Glomerular visceral epithelial cell (primary cell): ENCODE measurements around the gene ACOT4.
A peak's percentile ranks its signal among the peaks of the same experiment; 100 is the strongest.
"Not testable (repeated sequence)": the region's sequence is repeated elsewhere in the genome, so short reads cannot be mapped to it uniquely, and the experiment has no call there.

Experiments used
- DNase-seq: peaks from one replicate; pipeline ENCODE4 v3.0.0-alpha.2; 2016; ENCODE audit errors: extremely low spot score

Gene ACOT4

DNA sequence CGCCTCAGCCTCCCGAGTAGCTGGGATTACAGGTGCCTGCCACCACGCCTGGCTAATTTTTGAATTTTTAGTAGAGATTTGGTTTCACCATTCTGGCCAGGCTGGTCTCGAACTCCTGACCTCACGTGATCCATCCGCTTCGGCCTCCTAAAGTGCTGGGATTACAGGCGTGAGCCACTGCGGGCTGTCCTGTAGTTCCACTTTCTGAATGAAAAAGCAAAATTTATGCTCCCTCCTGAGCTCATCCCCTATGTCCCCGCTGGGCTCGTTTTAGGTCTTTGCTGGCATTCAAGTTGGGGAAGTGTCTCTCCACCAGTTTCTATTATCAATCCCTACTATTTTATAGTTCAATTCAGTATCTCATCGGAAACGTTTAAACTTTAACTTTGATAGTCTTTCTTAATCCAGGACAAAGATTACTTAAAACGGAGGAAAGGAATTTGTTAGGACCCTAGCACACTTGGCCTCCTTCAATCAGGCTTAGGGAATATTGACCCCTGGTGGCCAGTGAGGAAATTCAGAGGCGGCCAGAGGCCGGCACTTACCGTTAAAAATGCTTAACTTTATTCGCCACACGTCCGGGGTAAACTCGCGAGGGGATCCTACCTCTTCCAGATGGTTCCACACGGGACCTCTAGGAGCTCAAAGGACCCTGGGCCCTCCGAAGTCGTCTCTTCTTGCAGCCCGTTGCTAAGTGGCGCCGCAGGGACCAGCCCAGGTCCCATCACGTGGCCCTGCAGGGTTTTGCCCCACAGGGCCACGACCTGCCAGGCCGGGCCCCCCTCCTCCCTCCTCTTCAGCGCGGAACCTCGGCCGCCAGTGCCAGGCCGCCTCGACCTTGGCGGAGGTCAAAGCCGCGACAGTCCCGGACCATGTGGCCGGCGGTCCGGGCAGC, 41.7 kb downstream of the ACOT4 start:
- DNase-seq: peak; percentile 70

DNA sequence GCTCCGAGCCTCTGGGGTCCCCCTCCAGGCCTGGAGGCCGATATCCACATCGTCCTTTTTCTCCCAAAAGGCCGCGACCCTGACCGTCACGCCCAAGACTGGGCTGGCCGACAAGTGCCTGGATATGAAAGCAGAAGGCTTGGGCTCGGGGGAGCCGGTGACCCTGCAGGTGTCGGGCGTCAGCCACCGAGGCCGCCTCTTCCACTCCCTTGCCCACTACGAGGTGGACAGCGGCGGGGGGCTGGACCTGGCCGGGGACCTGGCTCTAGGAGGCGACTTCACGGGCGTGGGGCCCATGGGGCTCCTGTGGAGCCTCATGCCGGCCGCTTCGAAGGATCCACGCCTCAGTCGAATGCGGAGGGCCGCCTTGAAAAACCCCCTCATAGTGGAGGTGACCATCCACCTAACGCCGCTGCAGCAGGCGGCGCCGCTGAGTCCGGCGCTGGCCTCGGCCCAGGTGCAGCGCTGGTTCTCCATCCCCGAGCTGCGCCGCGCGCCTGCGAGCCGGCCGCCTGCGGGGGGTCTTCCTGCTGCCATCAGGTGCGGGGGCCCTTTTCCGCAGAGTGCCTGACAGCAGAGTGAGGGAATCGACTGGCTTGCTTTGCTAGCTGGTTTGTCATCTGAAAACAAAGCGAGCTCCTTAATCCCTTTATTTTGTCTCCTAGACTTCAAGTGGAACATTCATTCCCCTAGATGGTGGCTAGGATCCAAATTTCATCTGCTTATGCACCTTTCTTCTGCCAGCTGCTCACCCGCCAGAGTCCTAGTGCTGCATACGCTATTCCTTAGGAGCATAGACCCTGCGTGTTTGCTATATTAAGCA, 42.5 kb downstream of the ACOT4 start:
- no peak for DNase-seq

DNA sequence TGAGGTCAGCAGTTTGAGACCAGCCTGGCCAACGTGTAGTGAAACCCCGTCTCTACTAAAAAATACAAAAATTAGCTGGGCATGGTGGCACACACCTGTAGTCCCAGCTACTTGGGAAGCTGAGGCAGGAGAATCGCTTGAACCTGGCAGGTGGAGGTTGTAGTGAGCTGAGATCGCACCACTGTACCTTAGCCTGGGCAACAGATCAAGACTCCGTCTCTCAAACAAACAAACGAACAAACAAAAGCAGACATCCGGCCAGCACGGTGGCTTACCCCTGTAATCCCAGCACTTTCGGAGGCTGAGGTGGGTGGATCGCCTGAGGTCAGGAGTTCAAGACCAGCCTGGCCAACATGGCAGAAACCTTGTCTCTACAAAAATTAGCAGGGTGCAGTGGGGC, 44.7 kb downstream of the ACOT4 start:
- DNase-seq: not testable (repeated sequence)

DNA sequence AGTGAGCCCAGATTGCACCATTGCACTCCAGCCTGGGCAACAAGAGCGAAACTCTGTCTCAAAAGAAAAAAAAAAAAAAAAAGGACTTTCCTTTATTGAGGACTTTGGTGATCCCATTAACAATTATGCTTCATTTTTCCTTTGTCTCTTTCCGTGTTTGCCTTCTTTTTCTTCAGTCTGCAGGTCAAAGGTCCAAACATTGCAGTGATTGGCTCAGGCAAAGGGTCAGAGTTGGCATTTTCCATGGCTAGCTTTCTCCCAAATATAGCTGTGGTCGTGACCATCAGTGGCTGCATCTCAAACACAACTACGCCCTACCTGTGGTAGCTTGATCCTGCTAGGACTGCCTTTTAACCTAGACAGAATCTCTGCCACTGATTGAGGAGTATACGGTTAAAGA, 46.2 kb downstream of the ACOT4 start:
- DNase-seq: no peak

DNA sequence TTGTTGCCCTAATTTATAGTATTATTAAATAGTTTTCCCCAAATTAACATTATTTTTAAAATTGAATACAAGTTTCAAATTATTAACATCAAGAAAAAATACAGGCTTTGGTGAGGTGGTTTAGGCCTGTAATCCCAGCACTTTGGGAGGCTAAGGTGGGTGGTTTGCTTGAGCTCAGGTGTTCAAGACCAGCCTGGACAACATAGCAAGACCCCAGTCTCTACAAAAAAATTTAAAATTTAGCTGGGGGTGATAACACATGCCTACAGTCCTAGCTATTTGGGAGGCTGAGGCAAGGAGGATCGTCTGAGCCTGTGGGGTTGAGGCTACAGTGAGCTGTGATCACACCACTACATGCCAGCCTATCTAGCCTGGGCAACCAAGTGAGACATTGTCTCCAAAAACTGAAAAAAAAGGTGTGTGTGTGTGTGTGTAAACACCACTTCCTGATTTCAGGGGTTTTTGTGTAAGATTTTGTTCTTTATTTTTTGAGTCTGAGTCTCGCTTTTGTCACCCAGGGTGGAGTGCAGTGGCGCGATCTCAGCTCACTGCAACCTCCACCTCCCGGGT, 49.2 kb downstream of the ACOT4 start:
- DNase-seq: no peak

DNA sequence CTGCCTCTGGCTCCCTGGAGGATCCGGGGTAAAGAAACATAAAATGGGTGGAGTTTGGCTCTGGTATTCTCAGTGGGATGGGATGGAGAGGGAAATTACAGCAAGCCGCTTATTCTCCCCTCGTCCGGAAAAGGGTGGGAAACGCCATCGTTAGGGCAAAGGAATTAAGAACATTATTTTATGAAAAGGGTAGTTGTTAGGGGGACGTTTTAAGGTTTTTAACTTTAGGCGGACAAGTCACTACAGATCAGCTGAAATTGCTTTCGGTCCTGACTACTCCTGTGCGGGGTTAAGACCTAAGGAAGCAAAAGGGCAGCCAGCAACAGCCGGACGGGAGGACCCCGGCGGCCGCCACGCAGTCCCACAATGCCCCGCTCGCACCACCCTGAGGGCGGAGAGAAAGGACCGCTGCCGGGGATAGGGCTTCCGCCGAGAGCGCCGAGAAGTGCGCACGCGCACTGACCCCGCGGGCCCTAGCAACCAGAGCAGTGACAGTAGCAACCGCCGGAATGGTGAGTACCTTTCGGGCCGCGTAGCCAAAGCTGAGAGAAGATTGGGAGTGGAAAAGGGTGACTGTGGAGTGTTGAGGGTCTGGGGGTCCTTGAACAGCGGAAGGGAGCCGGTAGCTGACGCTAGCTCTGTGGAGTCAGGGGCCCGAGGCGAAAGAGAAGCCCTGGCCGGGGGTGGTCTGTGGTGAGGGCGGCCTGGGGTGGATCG, 53.0 kb downstream of the ACOT4 start, which contains the start of gene DNAL1:
Gene DNAL1, plus strand, starts transcription at position 456 of the 717 bp plus-strand sequence. Its CDS starts 54 bp downstream, at position 510.
- DNase-seq: peak; percentile 95

DNA sequence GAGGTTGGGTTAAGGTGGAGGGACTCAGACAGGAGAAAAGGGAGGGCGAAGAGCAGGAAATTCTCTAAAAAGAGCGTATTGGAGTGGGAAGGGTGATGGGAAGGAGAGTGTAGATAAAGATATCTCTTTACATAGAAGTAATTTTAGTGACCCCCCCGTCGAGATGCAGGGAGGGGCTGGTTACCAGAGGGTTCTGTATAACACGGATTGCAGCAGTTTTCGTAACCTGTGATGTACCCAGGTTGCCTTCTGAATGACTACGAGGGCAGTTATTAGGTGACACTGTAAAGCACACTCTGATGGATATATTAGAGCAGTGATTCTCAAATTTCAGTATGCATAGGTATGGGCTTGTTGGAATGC, 53.6 kb downstream of the ACOT4 start:
- DNase-seq: no peak
